HepG2 (cell line): Measurements from ENCODE around the gene AKT2. TPM values are rescaled to one million over a fixed set of nuclear protein-coding genes. Genes with fewer than 3 reads are reported as not detected.

ENCODE experiments used
- ATAC-seq: fragments of 200-7000 bp; cut with Tn5 transposase; 3 replicates; pipeline ENCODE4 v1.9.1; 2020; ENCODE audit warnings: mild to moderate bottlenecking, moderate library complexity
- BruUV-seq: library from RNA; stranded (reverse); fragments of 400-500 nt; replicated peaks from 2 replicates; lab custom pipeline; 2021; lab: Mats Ljungman, UMichigan
- CTCF ChIA-PET: fragments of 300-600 bp; formaldehyde crosslinking; extraction: SDS; loops from one replicate; lab custom pipeline; 2021; ENCODE audit warnings: low total read pairs, inconsistent platforms, low intra/inter-chr PET ratio; lab: Yijun Ruan, JAX
- POLR2A ChIA-PET: fragments of 350-600 bp; sonication (Branson Sonifier 250); formaldehyde crosslinking; loops from one replicate; lab custom pipeline; 2020; ENCODE audit warnings: antibody characterized with exemption, inconsistent platforms; lab: Yijun Ruan, JAX
- DNase-seq: peaks from one replicate; pipeline ENCODE4 v3.0.0-alpha.2; 2015; ENCODE audit warnings: low spot score
- FAIRE-seq: peaks from 3 replicates; lab custom pipeline; 2011; peaks lifted over from hg19 to GRCh38; lab: Jason Lieb, UNC
- H2AFZ ChIP-seq: one replicate; pipeline ENCODE4 v1.6.1; 2011; ENCODE audit warnings: low read length, inconsistent platforms
- H3K27ac ChIP-seq: fragments of 300-600 bp; 3 replicates; pipeline ENCODE4 v1.8.0; 2011; ENCODE audit warnings: mixed run types, mild to moderate bottlenecking, mixed read lengths, low read length, inconsistent platforms; ENCODE audit not compliant: insufficient read depth; ENCODE audit errors: extremely low read length
- H3K27me3 ChIP-seq, 2 experiments: fragments of 200-600 bp in 1 of 2; 2 replicates in 1 of 2; 3 replicates in 1 of 2; pipeline versions ENCODE4 v1.6.0 to v1.8.0; 2011; ENCODE audit warnings: low read length in 2 of 2, mild to moderate bottlenecking in 2 of 2, moderate library complexity in 2 of 2, inconsistent platforms in 1 of 2; ENCODE audit not compliant: insufficient read depth in 2 of 2, control insufficient read depth in 1 of 2
- H3K36me3 ChIP-seq, 2 experiments: fragments of 200-600 bp in 1 of 2; replicated peaks in 1 of 2; 2 replicates in 1 of 2; 3 replicates in 1 of 2; pipeline versions ENCODE4 v1.5.1 to v1.8.0; 2011; ENCODE audit warnings: low read length in 2 of 2, inconsistent platforms in 1 of 2; ENCODE audit not compliant: insufficient read depth in 2 of 2, control insufficient read depth in 1 of 2
- H3K4me1 ChIP-seq: 2 replicates; pipeline ENCODE4 v1.5.1; 2012; ENCODE audit warnings: low read length, inconsistent platforms; ENCODE audit not compliant: insufficient read depth
- H3K4me2 ChIP-seq: 2 replicates; pipeline ENCODE4 v1.6.0; 2011; ENCODE audit warnings: low read depth, low read length, inconsistent platforms
- H3K4me3 ChIP-seq, 3 experiments: fragments of 200-600 bp in 1 of 3; sonication (generic), shearing (Covaris generic) in 1 of 3; replicated peaks in 1 of 3; 2 replicates each; pipeline ENCODE4 v1.5.1; 2011 to 2016; ENCODE audit warnings: low read length in 3 of 3, inconsistent platforms in 2 of 3, low read depth in 2 of 3, mild to moderate bottlenecking in 2 of 3, control low read depth in 1 of 3, mixed read lengths in 1 of 3; ENCODE audit not compliant: insufficient read depth in 1 of 3
- H3K79me2 ChIP-seq: one replicate; pipeline ENCODE4 v1.6.1; 2011; ENCODE audit warnings: low read length, inconsistent platforms; ENCODE audit not compliant: insufficient read depth
- H3K9ac ChIP-seq: 2 replicates; pipeline ENCODE4 v1.6.0; 2011; ENCODE audit warnings: mild to moderate bottlenecking, low read depth, low read length, inconsistent platforms; ENCODE audit not compliant: insufficient read depth
- H3K9me3 ChIP-seq: 2 replicates; pipeline ENCODE4 v1.5.1; 2012; ENCODE audit warnings: mild to moderate bottlenecking, low read length
- H4K20me1 ChIP-seq: 2 replicates; pipeline ENCODE4 v1.6.0; 2011; ENCODE audit warnings: inconsistent platforms, mild to moderate bottlenecking, low read length, moderate library complexity; ENCODE audit not compliant: insufficient read depth
- ATF3 ChIP-seq: sonication (generic); formaldehyde crosslinking; IDR thresholded peaks from 2 replicates; pipeline ENCODE4 v1.4.0; 2020; ENCODE audit warnings: missing genetic modification reagents
- CTCF ChIP-seq: sonication (generic); formaldehyde crosslinking; IDR thresholded peaks from 2 replicates; pipeline ENCODE4 v1.5.0; 2020; ENCODE audit warnings: mild to moderate bottlenecking, missing genetic modification reagents, moderate library complexity
- ELF1 ChIP-seq: sonication (generic); formaldehyde crosslinking; IDR thresholded peaks from 2 replicates; pipeline ENCODE4 v1.4.0; 2020; ENCODE audit warnings: missing genetic modification reagents
- HDAC1 ChIP-seq: sonication (generic); formaldehyde crosslinking; IDR thresholded peaks from 2 replicates; pipeline ENCODE4 v1.5.1; 2020; ENCODE audit warnings: mild to moderate bottlenecking, missing genetic modification reagents
- JUN ChIP-seq: sonication (generic); formaldehyde crosslinking; IDR thresholded peaks from 2 replicates; pipeline ENCODE4 v1.4.0; 2020; ENCODE audit warnings: mild to moderate bottlenecking, missing genetic modification reagents
- ZBTB38 ChIP-seq: sonication (generic); formaldehyde crosslinking; IDR thresholded peaks from 2 replicates; pipeline ENCODE4 v1.5.1; 2020; ENCODE audit warnings: mild to moderate bottlenecking, missing genetic modification reagents
- ZNF687 ChIP-seq: sonication (generic); formaldehyde crosslinking; IDR thresholded peaks from 2 replicates; pipeline ENCODE4 v1.5.1; 2020; ENCODE audit warnings: mild to moderate bottlenecking, missing genetic modification reagents, moderate library complexity
- WGBS: methylation state at CpG from one replicate; pipeline ENCODE4 v1.1.6; 2017; ENCODE audit warnings: low lambda C conversion rate; 5-methylcytosine and 5-hydroxymethylcytosine counted together
- in situ Hi-C: cut with HindIII; loops from 2 replicates; pipeline ENCODE4 v1.10.0; 2017; ENCODE audit warnings: low pct_unique_long_range_greater_than_20kb; ENCODE audit not compliant: extremely low pct_ligation_motif_present
- intact Hi-C: fragments of 100-400 bp; cut with micrococcal nuclease; formaldehyde crosslinking; loops from one replicate; pipeline ENCODE4 v1.10.0; 2022; ENCODE audit not compliant: unreplicated experiment
- polyA plus RNA-seq, 8 experiments: library from polyadenylated mRNA; depleted of rRNA in 3 of 8; stranded (reverse) in 7 of 8; unstranded in 1 of 8; fragments of >200 nt; fragmentation: Illumina TruSeq in 4 of 8; extraction: Trizol in 4 of 8; gene quantifications; 2 replicates each; pipeline versions ENCODE4 v1.2.1 to v1.2.3, GENCODE V29; 2011 to 2016; ENCODE audit warnings: low read depth in 4 of 8, missing spikeins in 1 of 8, mixed read lengths in 1 of 8; ENCODE audit not compliant: insufficient read depth in 1 of 8
- total RNA-seq, 5 experiments: library from RNA; depleted of rRNA; stranded (reverse); fragments of >200 nt; fragmentation: Illumina TruSeq; extraction: Trizol; gene quantifications; 2 replicates each; pipeline ENCODE4 v1.2.3, GENCODE V29; 2016; ENCODE audit warnings: low read depth in 1 of 5

The AKT2 gene
- total and polyA plus RNA-seq, 2 of the 13 experiments (the other 11 are each of a cell fraction or from before 2014, with no cell fraction given) = 82.1 to 173 TPM

DNA sequence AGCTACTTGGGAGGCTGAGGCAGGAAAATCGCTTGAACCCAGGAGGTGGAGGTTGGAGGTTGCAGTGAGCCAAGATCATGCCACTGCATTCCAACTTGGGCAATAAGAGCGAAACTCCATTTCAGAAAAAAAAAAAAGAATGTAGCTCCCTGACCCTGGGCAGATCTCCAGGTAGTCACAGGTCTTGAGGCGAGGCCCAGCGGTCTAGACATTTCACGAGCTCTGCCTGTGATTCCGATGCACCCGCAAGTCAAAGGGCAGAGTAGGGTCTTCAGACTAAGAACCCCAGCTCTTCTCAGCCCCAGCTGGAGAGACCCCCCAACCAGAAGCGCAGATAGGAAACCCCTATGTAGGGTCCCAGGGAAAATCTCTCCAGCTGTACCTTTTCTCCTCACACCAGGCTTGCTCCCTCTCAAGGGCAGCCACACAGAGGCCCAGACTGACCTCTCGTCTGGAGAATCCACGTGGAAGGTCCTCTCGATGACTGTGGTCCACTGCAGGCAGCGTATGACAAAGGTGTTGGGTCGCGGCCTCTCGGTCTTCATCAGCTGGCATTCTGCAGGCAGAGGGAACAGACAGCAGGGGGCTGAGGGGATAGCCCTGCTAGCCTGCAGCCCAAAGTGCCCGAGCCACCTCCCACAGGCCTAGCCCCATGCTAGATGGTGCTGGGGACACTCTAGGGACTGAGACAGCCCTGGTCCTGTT lies 30.3 kb downstream of the AKT2 start:
- ATAC-seq = peak; percentile 36
- TF ChIP-seq ATF3 (CRISPR knock-in tag) (no peak), ELF1 (CRISPR knock-in tag) (no peak), HDAC1 (CRISPR knock-in tag) (0 out of 2 replicates have a peak, but pooled peaks have one; percentile 25), CTCF (CRISPR knock-in tag) (0 out of 2 replicates have a peak, but pooled peaks have one; percentile 4), ZBTB38 (peak; percentile 60; the same call in 1 of the 2 replicates), JUN (CRISPR knock-in tag) (no peak), ZNF687 (peak; percentile 38; the same call in 1 of the 2 replicates)
- TF ChIP-seq, all 625 proteins: peak for 4
- Histone ChIP-seq H3K9ac (no peak overlapping the region), H3K9me3 (no peaks in the 10 kb centered on the region), H3K27me3 (no peaks in the 10 kb centered on the region), H3K36me3 (peaks cover 20 to 43% of the 10 kb centered on the region in 2 experiments), H4K20me1 (peaks cover 8% of the 10 kb centered on the region), H2AFZ (no peak overlapping the region), H3K27ac (peak overlapping the region; percentile 81), H3K4me2 (no peak overlapping the region), H3K4me3 (no peak overlapping the region), H3K79me2 (peaks cover 41% of the 10 kb centered on the region), H3K4me1 (peaks cover 64% of the 10 kb centered on the region)
- POLR2A ChIA-PET = interaction anchor here (1.5 kb wide), 1 partner anchor 23 kb away, joined by 7 read pairs; no protein-coding TSS in a partner anchor
- WGBS = 95% methylated on average over 15 of the region's 16 CpGs
- in situ Hi-C loops (no loop called here), intact Hi-C loops (loop anchor here (1.0 kb wide), 1 partner anchor 28 kb away; no protein-coding TSS in a partner anchor)
- DNase-seq (no peak), FAIRE-seq (no peak)
- CTCF ChIA-PET = no interaction called here
- BruUV-seq = no TSS peak
